NT2/D1 (cell line): Measurements from ENCODE around the gene NSL1.

Experiments used
- SUZ12 ChIP-seq: IDR thresholded peaks from 2 replicates; pipeline ENCODE4 v1.6.1; 2011; ENCODE audit not compliant: insufficient read length, insufficient read depth; ENCODE audit errors: extremely low read depth
- YY1 ChIP-seq: IDR thresholded peaks from 2 replicates; pipeline ENCODE4 v1.6.1; 2011; ENCODE audit not compliant: insufficient read length, insufficient read depth
- ZNF274 ChIP-seq: IDR thresholded peaks from 2 replicates; pipeline ENCODE4 v1.6.1; 2011; ENCODE audit warnings: mild to moderate bottlenecking, low read depth, low read length

DNA sequence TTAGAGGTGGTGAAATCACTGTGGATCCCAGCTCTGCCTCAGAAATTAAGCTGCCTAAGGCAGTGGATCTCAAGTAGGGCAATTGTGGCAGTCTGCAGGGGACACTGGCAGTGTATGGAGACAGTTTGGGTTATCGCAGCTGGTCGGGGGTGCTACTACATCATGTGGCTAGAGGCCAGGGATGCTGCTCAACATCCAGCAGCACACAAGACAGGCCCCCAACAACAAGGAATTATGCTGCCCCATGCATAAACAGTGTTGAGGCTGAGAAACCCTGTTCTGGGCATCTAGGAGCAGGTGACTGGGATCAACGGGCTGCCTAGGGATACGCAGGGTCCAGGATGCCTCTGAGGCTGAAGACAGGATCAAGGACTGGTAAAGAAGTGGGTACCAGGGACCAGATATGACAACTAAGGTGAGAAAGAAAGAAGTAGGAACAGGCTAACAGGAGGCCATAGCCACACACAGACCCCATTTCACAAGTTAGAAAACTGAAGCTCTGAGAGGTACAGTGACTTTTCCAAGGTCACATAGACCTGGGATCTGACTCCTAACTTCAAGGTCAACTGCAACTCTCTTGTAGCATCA lies 100.7 kb downstream of the NSL1 start:
- TF ChIP-seq ZNF274 (no peak), YY1 (no peak), SUZ12 (no peak)
